Activated CD8-positive, alpha-beta memory T cell treated with anti-CD3 and anti-CD28 coated beads, Interleukin-2, amount 10 ng/mL, durations not matched to agents 7 days and 5 days (primary cell): ENCODE data around the gene GOLGA8K. TPM values are rescaled to one million over a fixed set of nuclear protein-coding genes. Genes with fewer than 3 reads are reported as not detected.
"Not testable (repeated sequence)": the region's sequence is repeated elsewhere in the genome, so short reads cannot be mapped to it uniquely, and the experiment has no call there.

Experiments used
- ATAC-seq: fragments of 150-1000 bp; cut with Tn5 transposase; one replicate; pipeline ENCODE4 v1.10.0; 2021; ENCODE audit warnings: moderate library complexity
- CTCF ChIA-PET: fragments of 350-600 bp; sonication (Branson Sonifier 250); formaldehyde crosslinking; loops from one replicate; lab custom pipeline; 2021; ENCODE audit warnings: antibody characterized with exemption; lab: Charles Lee
- DNase-seq: peaks from one replicate; pipeline ENCODE4 v3.0.0-alpha.2; 2020
- H3K27ac Mint-ChIP-seq: one replicate; pipeline ENCODE4 v1.8.0; 2021; ENCODE audit warnings: mild to moderate bottlenecking, mixed read lengths
- H3K27me3 Mint-ChIP-seq: one replicate; pipeline ENCODE4 v1.8.0; 2021; ENCODE audit warnings: mixed read lengths
- H3K36me3 Mint-ChIP-seq: one replicate; pipeline ENCODE4 v1.8.0; 2021; ENCODE audit warnings: mild to moderate bottlenecking, mixed read lengths
- H3K4me1 Mint-ChIP-seq: one replicate; pipeline ENCODE4 v1.8.0; 2021; ENCODE audit warnings: mixed read lengths
- H3K4me3 Mint-ChIP-seq: one replicate; pipeline ENCODE4 v1.8.0; 2021; ENCODE audit warnings: mild to moderate bottlenecking, moderate library complexity, mixed read lengths
- H3K9me3 Mint-ChIP-seq: one replicate; pipeline ENCODE4 v1.8.0; 2022; ENCODE audit warnings: low read depth, mixed read lengths
- total RNA-seq, 2 experiments: library from RNA; stranded (reverse); gene quantifications; one replicate each; pipeline ENCODE4 v1.2.3, GENCODE V29; 2021

Gene GOLGA8K
- total RNA-seq, result 1 to 10 TPM in 1 of 2 experiments, under 1 TPM in 1; 0.68 to 1.5 TPM

GRCh38 chr15:32403192-32403591 is at the start of gene GOLGA8K:
Gene GOLGA8K, minus strand, starts transcription at chr15:32403292. Its CDS starts 98 bp downstream, at chr15:32403194.
- H3K4me3 Mint-ChIP-seq, ATAC-seq, H3K36me3 Mint-ChIP-seq, DNase-seq, H3K27me3 Mint-ChIP-seq, H3K4me1 Mint-ChIP-seq, H3K9me3 Mint-ChIP-seq, H3K27ac Mint-ChIP-seq, CTCF ChIA-PET: not testable (repeated sequence)

- H3K9me3 Mint-ChIP-seq, CTCF ChIA-PET: not testable (repeated sequence)
Measured at GRCh38 chr15:32440445-32440977, 37.4 kb upstream of the GOLGA8K start.

DNA sequence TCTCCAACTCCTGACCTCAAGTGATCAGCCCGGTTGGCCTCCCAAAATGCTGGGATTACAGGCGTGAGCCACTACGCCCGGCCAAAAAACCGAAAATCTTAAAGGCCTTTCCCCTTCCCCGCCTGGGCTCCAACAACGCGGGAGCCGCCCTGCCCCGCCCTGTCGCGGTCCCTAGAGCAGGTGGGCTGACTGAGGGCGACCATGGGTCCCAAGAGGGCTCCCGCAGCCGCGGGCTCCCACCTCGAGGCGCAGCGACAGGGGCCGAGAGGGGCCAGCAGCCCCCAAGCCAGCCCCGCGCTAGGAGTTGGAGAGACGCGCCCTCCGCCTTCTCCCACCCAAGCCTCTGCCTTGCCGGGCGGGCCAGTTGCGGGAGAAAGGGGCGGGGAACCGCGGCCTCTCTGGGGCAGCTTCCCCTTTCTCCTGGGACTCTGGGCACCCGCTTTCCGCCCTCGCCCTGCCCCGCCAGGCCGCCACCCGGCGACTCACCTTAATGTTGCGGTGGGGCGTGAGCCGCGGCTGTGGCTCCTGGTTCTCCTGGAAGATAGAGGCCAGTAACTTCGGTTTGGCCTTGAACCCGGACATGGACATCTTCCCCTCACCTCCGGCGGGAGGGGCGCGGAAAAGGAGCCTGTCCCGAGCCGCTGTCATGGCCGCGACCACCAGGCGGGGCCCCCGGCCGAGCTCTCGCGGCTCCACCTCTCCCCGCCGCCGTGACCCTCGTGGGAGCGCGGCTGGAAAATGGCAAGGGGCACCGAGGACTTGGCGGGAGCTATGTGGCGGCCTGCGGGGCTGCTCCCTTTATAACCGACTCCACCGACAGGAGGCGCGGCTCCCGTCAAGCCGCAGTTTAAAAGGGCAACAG is 31.2 kb upstream of the GOLGA8K start:
- DNase-seq, CTCF ChIA-PET, H3K27me3 Mint-ChIP-seq: not testable (repeated sequence)

More at GRCh38 chr15:32440445-32440977, 37.4 kb upstream of the GOLGA8K start:
- DNase-seq, H3K27ac Mint-ChIP-seq, H3K4me3 Mint-ChIP-seq, H3K27me3 Mint-ChIP-seq, H3K4me1 Mint-ChIP-seq, H3K36me3 Mint-ChIP-seq: not testable (repeated sequence)
- ATAC-seq, result peak; percentile 72

DNA sequence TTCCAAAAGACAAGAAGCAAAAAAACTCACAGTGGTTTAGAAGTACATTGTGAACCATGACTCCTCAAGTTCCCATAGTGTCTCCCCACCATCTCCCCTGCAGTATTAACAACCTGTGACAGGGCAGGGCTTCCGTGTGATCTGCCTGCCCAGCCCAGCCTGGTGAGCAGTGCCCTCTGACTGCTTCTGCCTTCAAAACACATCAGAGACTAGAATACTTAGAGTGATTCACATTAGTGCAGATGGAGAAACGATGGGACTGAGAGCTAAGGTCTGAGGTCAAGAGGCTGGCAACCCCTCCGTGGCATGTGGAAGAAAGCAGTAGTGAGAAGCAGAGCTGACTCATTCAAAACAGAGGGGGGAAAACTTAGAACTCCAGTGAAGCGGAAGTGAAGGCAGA is 24.5 kb upstream of the GOLGA8K start:
- H3K4me3 Mint-ChIP-seq, H3K9me3 Mint-ChIP-seq, H3K27me3 Mint-ChIP-seq, ATAC-seq, H3K4me1 Mint-ChIP-seq, H3K27ac Mint-ChIP-seq, H3K36me3 Mint-ChIP-seq, DNase-seq, CTCF ChIA-PET: not testable (repeated sequence)

More for the DNA sequence above, 31.2 kb upstream of the GOLGA8K start:
- H3K4me1 Mint-ChIP-seq, H3K4me3 Mint-ChIP-seq, H3K27ac Mint-ChIP-seq, H3K9me3 Mint-ChIP-seq, H3K36me3 Mint-ChIP-seq: not testable (repeated sequence)
- ATAC-seq, result peak; percentile 79

DNA sequence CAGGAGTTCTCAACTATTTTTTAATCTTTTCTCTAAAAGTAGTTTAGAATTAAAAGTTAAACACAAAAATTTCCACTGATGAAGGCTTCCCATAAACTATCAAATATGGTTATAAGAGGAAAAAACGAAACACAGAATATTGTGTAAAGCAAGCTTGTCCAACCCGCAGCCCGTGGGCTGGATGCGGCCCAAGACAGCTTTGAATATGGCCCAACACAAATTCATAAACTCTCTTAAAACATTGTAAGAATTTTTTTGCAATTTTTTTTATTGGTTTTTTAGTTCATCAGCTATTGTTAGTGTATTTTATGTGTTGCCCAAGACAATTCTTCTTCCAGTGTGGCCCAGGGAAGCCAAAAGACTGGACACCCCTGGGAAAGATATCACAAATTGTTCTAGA is 23.4 kb upstream of the GOLGA8K start:
- H3K27me3 Mint-ChIP-seq, H3K36me3 Mint-ChIP-seq, ATAC-seq, CTCF ChIA-PET, H3K4me3 Mint-ChIP-seq, H3K27ac Mint-ChIP-seq, H3K4me1 Mint-ChIP-seq, DNase-seq, H3K9me3 Mint-ChIP-seq: not testable (repeated sequence)

DNA sequence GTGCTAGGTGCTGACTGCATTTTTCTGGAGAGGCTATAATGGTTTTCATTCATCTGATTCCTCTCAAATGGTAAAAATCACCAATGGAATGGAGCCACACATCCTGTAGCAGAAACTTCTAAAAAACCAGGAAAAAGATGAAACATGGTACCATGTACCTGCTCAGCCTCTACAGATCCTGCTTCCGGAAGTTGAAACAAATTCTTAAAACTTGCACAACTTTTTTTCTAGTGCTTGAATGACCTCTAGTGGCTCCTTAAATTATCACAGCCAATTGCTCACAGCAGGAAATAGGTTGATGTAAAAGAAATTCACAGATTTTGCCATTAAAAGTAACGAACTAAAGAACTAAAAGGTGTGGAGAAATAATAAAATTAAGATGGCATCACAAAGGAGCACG is 4.8 kb upstream of the GOLGA8K start:
- H3K27me3 Mint-ChIP-seq, ATAC-seq, H3K36me3 Mint-ChIP-seq, H3K4me3 Mint-ChIP-seq, H3K4me1 Mint-ChIP-seq, H3K27ac Mint-ChIP-seq, CTCF ChIA-PET, H3K9me3 Mint-ChIP-seq, DNase-seq: not testable (repeated sequence)

DNA sequence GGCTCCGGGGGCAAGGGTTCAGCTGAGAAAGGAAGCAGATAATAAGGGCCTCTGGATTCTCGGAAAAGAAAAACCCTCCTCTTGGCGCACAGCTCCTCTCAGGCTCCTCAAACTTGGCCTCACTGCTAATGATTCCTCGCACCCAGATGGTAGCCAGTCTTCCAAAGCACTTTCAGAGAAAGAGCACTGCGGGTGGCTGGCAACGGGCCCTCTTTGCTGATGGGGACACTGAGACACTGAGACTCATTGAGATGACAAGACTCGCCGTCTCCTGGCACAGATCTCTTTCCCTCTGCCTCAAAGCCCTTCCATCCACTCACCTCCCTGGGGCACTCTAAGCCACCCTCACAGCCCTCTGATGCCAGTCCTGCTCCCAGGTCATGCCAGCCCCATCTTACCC is 6.6 kb downstream of the GOLGA8K start:
- not testable (repeated sequence) for ATAC-seq, H3K36me3 Mint-ChIP-seq

DNA sequence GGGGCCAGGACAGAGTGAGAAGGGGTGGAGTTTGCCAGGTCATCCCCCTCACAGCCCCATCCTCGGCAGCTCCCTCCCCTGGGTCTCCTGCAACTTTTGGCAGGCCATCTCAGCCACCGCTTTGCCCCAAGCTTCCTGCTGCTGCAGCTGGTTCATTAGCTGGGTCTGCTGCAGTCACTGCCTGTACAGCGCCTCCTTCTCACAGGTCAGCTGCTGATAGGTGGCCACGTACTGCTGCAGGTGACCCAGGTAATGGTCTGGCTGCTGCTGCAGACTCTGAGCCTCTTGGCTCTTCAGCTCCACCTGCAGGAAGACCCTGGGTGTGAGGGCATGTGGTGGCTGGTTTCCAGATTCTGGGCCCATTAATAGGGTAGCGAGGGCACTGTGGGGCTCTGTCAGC is 8.3 kb downstream of the GOLGA8K start:
- DNase-seq, H3K4me1 Mint-ChIP-seq, H3K36me3 Mint-ChIP-seq, H3K27ac Mint-ChIP-seq, H3K9me3 Mint-ChIP-seq, ATAC-seq, H3K27me3 Mint-ChIP-seq, CTCF ChIA-PET, H3K4me3 Mint-ChIP-seq: not testable (repeated sequence)

More for the DNA sequence above, 6.6 kb downstream of the GOLGA8K start:
- H3K4me3 Mint-ChIP-seq, H3K4me1 Mint-ChIP-seq, H3K9me3 Mint-ChIP-seq, H3K27me3 Mint-ChIP-seq, H3K27ac Mint-ChIP-seq, CTCF ChIA-PET, DNase-seq: not testable (repeated sequence)

- H3K9me3 Mint-ChIP-seq, H3K4me1 Mint-ChIP-seq, H3K27ac Mint-ChIP-seq, H3K27me3 Mint-ChIP-seq, ATAC-seq, DNase-seq, H3K4me3 Mint-ChIP-seq, CTCF ChIA-PET, H3K36me3 Mint-ChIP-seq: not testable (repeated sequence)
Measured at GRCh38 chr15:32388050-32388648, 14.9 kb downstream of the GOLGA8K start.

- H3K27me3 Mint-ChIP-seq, H3K9me3 Mint-ChIP-seq, DNase-seq, H3K36me3 Mint-ChIP-seq, H3K4me3 Mint-ChIP-seq, CTCF ChIA-PET, H3K27ac Mint-ChIP-seq, H3K4me1 Mint-ChIP-seq, ATAC-seq: not testable (repeated sequence)
Measured at GRCh38 chr15:32385823-32386495, 17.1 kb downstream of the GOLGA8K start.

GRCh38 chr15:32374185-32374584 is 28.9 kb downstream of the GOLGA8K start:
- H3K9me3 Mint-ChIP-seq, H3K27me3 Mint-ChIP-seq, ATAC-seq: not testable (repeated sequence)

GRCh38 chr15:32373707-32374106 is 29.4 kb downstream of the GOLGA8K start:
- H3K4me3 Mint-ChIP-seq, H3K27me3 Mint-ChIP-seq, H3K9me3 Mint-ChIP-seq, DNase-seq, H3K27ac Mint-ChIP-seq, H3K36me3 Mint-ChIP-seq, CTCF ChIA-PET, H3K4me1 Mint-ChIP-seq: not testable (repeated sequence)
- peak; percentile 60 for ATAC-seq

More at GRCh38 chr15:32374185-32374584, 28.9 kb downstream of the GOLGA8K start:
- DNase-seq, H3K36me3 Mint-ChIP-seq, CTCF ChIA-PET, H3K4me1 Mint-ChIP-seq, H3K4me3 Mint-ChIP-seq, H3K27ac Mint-ChIP-seq: not testable (repeated sequence)

DNA sequence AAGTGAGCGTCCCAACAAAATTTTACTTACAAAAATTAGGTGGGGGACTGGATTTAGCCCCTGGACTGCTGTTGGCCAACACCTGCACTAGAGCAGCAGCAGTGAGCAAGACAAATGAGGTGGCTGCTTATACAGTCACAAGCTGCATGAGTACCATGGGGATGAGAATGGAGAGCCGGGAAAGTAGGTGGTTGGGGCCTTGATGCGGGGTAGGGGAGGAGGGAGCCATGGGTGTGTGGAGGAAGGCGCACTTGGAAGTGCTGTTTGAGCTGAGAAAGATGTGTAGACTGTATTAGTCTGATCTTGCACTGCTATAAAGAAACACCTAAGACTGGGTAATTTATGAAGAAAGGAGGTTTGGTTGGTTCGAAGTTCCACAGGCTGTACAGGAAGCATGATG is 31.0 kb downstream of the GOLGA8K start:
- ATAC-seq, H3K27ac Mint-ChIP-seq, H3K36me3 Mint-ChIP-seq, H3K9me3 Mint-ChIP-seq, H3K4me3 Mint-ChIP-seq, H3K4me1 Mint-ChIP-seq, DNase-seq, CTCF ChIA-PET, H3K27me3 Mint-ChIP-seq: not testable (repeated sequence)
